HG03432 (cell line): ENCODE results near the gene VEZF1.

Source experiments
- ATAC-seq: cut with Tn5 transposase; IDR thresholded peaks from one replicate; pipeline ENCODE4 v1.9.1; 2021; ENCODE audit warnings: mild to moderate bottlenecking, moderate library complexity; ENCODE audit not compliant: unreplicated experiment

The VEZF1 gene

DNA sequence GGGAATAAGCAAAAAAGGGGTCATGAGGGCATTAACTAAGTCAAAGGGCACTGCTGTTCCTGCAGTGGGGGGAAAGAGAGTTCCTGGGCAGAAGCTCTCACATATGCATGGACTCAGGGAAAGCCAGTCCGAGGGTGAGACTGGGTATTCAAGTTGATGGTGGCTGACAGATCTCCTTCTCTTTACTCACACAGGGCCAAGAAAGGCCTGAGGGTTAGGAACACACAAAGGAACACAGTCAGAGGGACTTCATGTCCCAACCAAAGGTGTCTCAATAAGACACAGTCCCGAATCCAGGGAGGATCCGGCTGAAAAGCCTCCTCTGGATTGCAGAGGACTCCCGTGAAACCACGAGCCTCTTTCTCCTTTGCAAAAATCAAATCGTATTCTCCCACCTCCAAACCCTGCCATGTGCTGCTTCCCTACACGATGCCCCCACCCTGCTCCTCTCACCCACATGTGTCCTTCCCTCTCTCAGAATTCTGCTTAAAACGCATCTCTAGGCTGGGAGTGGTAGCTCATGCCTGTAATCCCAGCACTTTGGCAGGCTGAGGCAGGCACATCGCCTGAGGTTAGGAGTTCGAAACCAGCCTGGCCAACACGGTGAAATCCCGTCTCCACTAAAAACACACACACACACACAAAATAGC is 56.4 kb downstream of the VEZF1 start:
- no peak for ATAC-seq

- no peak for ATAC-seq
Observed at GRCh38 chr17:57930239-57930638, 57.8 kb downstream of the VEZF1 start.

GRCh38 chr17:57929386-57929785 is 58.7 kb downstream of the VEZF1 start:
- ATAC-seq: no peak

- ATAC-seq: no peak
Observed at GRCh38 chr17:57928928-57929327, 59.1 kb downstream of the VEZF1 start.

DNA sequence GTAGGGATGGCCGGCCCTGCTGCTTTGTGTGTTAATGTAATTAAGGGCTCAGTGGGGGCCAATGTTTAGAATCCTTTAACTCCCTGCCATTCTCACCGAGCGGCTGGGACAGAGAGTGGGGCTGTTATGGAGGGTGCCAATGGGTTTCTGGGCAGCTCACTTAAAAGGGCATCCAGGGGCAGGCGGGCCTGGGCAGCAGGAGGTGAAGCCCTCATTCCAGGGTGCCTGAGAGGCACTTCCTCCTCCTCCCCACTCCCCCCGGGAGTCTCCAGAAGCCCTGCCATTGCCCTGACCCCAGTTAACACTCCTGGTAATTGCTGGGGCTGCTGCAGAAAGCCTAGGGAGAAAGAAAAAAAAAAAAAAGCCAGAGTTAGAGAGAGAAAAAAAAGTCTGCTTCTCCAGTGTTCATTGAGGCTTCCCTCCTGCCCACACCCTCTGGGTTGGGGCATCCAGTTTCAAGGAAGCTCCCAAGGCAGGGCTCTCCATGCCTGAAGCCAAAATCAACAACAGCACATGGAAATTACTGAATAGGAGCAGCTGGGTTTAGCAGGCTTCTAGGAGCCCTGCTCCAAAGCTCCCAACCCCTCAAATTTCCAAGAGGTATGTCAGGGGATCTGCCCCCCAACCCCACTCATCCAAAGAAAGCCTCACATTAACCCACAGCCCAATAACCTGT is 60.9 kb downstream of the VEZF1 start:
- no peak for ATAC-seq

GRCh38 chr17:57926723-57927047 is 61.4 kb downstream of the VEZF1 start:
- no peak for ATAC-seq

GRCh38 chr17:57925361-57925990 is 62.6 kb downstream of the VEZF1 start:
- ATAC-seq: no peak

- no peak for ATAC-seq
Observed at GRCh38 chr17:57924677-57925076, 63.4 kb downstream of the VEZF1 start.
